ENCODE measurements around the gene TH. TPM values are rescaled to one million over a fixed set of nuclear protein-coding genes. Genes with fewer than 3 reads are reported as not detected.

Gene TH
- total and polyA plus RNA-seq, 7 donors = 0.17 TPM; not detected in 6

- 28 to 55% methylated on average over 19 of the region's 19 CpGs for WGBS, 2 donors
- DNase-seq = no peak
- TF ChIP-seq POLR2AphosphoS5 (IDR thresholded peaks at IDR 0.05) (no peak), EP300 (IDR thresholded peaks at IDR 0.05) (no peak), CTCF (IDR thresholded peaks at IDR 0.05) (no peak), POLR2A (IDR thresholded peaks at IDR 0.05) (no peak)
- no peak overlapping the region for H3K27ac ChIP-seq
- H3K4me3 ChIP-seq = no peak overlapping the region
- H3K27me3 ChIP-seq = peaks cover 0 to 47% (median 19%) of the 10 kb centered on the region in 3 donors
- no peaks in the 10 kb centered on the region for H3K4me1 ChIP-seq
- H3K36me3 ChIP-seq = no peaks in the 10 kb centered on the region
- intact Hi-C loops (cut with DNase I) = no loop called here
- H3K9me3 ChIP-seq = no peaks in the 10 kb centered on the region
Observed at GRCh38 chr11:2122222-2122906, 49.3 kb downstream of the TH start.

- peaks cover 0 to 47% (median 19%) of the 10 kb centered on the region in 3 donors for H3K27me3 ChIP-seq
- peaks cover 0 to 2% (median under 1%) of the 10 kb centered on the region in 4 donors for H3K9me3 ChIP-seq
- 71 to 88% methylated on average over 21 of the region's 21 CpGs for WGBS, 2 donors
- intact Hi-C loops (cut with DNase I) = no loop called here
- DNase-seq = no peak
- H3K36me3 ChIP-seq = no peaks in the 10 kb centered on the region
- no peak overlapping the region for H3K4me3 ChIP-seq
- H3K27ac ChIP-seq = no peak overlapping the region
- H3K4me1 ChIP-seq = no peaks in the 10 kb centered on the region
- TF ChIP-seq POLR2A (IDR thresholded peaks at IDR 0.05) = no peak
- no peak for TF ChIP-seq POLR2AphosphoS5 (IDR thresholded peaks at IDR 0.05)
- TF ChIP-seq EP300 (IDR thresholded peaks at IDR 0.05) = no peak
- TF ChIP-seq CTCF (IDR thresholded peaks at IDR 0.05) = no peak
Observed at GRCh38 chr11:2121227-2122130, 50.1 kb downstream of the TH start.

GRCh38 chr11:2120359-2121100 lies 51.1 kb downstream of the TH start:
- TF ChIP-seq CTCF (IDR thresholded peaks at IDR 0.05) = no peak
- TF ChIP-seq EP300 (IDR thresholded peaks at IDR 0.05) = no peak
- no peak for TF ChIP-seq POLR2A (IDR thresholded peaks at IDR 0.05)
- H3K27me3 ChIP-seq = peaks cover 0 to 47% (median 19%) of the 10 kb centered on the region in 3 donors
- intact Hi-C loops (cut with DNase I) = no loop called here
- H3K4me3 ChIP-seq = no peak overlapping the region
- H3K36me3 ChIP-seq = no peaks in the 10 kb centered on the region
- H3K27ac ChIP-seq = no peak overlapping the region
- peaks cover 0 to 6% (median 2%) of the 10 kb centered on the region in 4 donors for H3K9me3 ChIP-seq
- DNase-seq = no peak
- WGBS, 2 donors = 53 to 80% methylated on average over 23 of the region's 23 CpGs
- H3K4me1 ChIP-seq = no peaks in the 10 kb centered on the region

- H3K27me3 ChIP-seq = peaks cover 0 to 37% (median 19%) of the 10 kb centered on the region in 3 donors
- H3K36me3 ChIP-seq = no peaks in the 10 kb centered on the region
- no peak overlapping the region for H3K4me3 ChIP-seq
- peaks cover 0 to 6% (median 2%) of the 10 kb centered on the region in 4 donors for H3K9me3 ChIP-seq
- no peak overlapping the region for H3K27ac ChIP-seq
- no peak for DNase-seq
- intact Hi-C loops (cut with DNase I) = no loop called here
- TF ChIP-seq CTCF (IDR thresholded peaks at IDR 0.05) (no peak), POLR2A (IDR thresholded peaks at IDR 0.05) (no peak), POLR2AphosphoS5 (IDR thresholded peaks at IDR 0.05) (no peak), EP300 (IDR thresholded peaks at IDR 0.05) (no peak)
- WGBS, 2 donors = 75 to 87% methylated on average over 4 of the region's 4 CpGs
- H3K4me1 ChIP-seq = no peaks in the 10 kb centered on the region
Observed at GRCh38 chr11:2118677-2119076, 52.9 kb downstream of the TH start.
